GM19193 (cell line): ENCODE results near the gene ZWILCH.

Experiments used
- POLR2A ChIP-seq: IDR thresholded peaks from 4 replicates; pipeline ENCODE4 v1.6.1; 2011; ENCODE audit not compliant: insufficient read depth, insufficient read length; ENCODE audit errors: extremely low read depth

The ZWILCH gene

GRCh38 chr15:66567897-66568296, 62.8 kb downstream of the ZWILCH start:
- TF ChIP-seq POLR2A = no peak

GRCh38 chr15:66569461-66570137, 64.5 kb downstream of the ZWILCH start:
- TF ChIP-seq POLR2A = no peak

GRCh38 chr15:66570327-66570726, 65.2 kb downstream of the ZWILCH start:
- no peak for TF ChIP-seq POLR2A

DNA sequence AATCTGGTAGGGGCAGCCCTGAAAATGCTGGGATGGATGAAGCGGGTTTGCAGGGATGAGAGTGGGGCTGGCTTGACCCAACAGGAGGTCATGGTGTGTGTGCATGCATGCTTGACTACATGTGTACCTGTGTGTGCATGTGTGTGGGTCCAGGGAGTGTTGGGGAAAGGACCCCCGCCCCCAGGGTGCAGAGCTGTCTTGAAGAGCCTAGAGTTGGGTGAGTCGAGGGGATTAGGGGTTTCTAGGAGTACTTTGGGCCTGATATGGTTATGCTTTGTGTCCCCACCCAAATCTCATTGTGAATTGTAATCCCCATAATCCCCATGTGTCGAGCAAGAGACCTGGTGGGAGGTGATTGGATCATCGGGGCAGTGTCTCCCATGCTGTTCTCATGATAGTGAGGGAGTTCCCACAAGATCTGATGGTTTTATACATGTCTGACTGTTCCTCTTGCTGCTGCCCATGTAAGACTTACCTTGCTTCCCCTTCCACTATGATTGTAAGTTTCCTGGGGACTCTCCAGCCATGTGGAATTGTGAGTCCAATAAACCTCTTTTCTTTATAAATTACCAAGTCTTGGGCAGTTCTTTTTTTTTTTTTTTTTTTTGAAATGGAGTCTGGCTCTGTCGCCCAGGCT, 65.8 kb downstream of the ZWILCH start:
- no peak for TF ChIP-seq POLR2A

DNA sequence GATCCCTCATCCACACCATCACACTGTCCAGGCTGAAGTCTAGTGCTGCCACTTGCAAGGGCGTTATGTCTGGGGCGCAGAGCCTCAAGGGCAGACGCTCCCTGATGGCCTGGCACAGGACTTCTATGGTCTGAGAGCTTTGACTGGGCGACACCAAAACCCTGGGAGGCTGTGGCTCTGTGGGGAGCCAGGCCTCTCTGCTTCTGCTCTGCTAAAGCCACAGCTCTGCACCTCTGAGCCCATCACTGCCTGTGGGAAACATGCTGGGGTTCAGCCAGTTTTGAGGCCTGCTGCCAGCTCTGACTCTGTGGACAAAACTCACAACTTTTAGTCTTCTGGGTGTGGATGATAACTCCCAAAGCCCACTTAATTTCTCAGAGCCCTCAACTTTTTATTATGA, 67.0 kb downstream of the ZWILCH start:
- no peak for TF ChIP-seq POLR2A

- TF ChIP-seq POLR2A = no peak
Observed at GRCh38 chr15:66573348-66573718, 68.2 kb downstream of the ZWILCH start.

DNA sequence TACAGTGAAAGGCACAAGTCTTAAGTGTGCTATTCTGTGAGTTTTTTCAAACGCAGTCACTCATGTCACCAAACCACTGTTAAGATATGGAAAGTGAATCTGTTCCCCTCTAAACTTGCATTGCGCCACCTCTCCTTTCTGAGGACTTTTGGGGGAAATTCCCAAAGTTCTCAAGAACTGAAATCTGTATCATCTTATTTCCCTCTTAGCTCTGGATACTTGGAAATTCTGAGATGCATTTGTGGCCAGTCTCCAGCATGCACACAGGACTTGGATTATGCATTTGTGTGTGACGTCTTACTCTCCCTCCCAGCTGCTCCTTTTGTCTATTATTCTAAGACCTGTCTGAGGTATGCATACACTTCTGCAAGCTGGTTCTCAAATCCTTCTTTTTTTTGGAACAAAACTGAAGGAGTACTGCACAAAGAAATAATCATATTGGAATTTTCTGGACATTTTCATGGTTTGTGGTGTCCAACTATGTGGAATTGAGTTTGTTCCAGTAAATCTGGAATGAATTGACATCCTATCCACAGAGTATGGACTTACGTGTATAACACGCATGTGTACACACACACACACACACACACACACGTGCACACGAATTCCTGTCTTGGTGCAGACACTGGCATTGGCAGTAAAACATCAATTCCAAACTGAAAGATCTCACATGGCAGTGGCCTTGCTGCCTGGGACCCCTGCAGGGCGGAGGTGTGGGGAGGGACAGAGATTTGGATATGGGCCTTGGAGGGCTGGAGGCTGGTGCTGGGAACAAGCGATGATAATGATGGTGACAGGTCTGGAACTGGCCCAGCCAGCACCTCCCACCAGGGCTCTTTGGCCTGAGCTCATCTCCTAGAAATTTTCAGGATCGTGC, 68.8 kb downstream of the ZWILCH start:
- no peak for TF ChIP-seq POLR2A

DNA sequence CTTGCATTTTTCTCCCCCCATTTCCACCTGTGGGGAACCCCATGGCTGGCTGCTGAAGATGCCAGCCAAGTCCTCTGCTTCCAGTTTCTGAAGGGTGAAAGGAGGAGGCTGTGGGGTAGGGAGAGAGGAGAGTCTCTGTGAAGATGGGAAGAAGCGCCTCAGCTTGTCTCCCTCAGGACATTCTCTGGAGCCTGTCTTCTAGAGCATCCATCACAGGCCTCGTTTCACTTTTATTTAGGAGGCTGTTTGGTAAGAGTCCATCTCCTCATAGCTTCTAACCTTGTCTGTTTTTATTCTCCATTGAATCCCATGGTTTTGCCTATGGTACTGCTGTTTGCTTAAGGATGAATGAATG, 69.4 kb downstream of the ZWILCH start:
- TF ChIP-seq POLR2A = no peak

GRCh38 chr15:66578286-66578875, 73.3 kb downstream of the ZWILCH start:
- TF ChIP-seq POLR2A = no peak

DNA sequence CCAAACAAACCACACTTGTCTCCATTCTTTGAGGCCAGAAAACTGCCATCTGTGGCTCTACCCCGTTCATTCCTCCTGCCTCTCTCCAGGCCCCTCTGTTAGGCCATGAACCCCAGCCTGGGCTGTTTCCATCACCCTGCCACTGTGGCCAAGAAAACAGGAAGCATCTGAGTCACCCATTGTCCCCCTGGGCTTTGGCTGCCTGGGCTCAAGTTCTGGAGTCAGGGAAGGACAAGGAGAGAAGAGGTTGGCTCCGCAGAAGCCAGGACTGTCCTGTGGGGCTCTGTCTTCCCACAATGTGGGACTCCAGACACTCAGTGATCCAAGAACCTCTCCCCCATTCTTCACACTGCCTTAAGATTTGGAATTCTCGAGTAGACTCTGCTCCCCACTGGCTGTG, 75.5 kb downstream of the ZWILCH start:
- TF ChIP-seq POLR2A = no peak

DNA sequence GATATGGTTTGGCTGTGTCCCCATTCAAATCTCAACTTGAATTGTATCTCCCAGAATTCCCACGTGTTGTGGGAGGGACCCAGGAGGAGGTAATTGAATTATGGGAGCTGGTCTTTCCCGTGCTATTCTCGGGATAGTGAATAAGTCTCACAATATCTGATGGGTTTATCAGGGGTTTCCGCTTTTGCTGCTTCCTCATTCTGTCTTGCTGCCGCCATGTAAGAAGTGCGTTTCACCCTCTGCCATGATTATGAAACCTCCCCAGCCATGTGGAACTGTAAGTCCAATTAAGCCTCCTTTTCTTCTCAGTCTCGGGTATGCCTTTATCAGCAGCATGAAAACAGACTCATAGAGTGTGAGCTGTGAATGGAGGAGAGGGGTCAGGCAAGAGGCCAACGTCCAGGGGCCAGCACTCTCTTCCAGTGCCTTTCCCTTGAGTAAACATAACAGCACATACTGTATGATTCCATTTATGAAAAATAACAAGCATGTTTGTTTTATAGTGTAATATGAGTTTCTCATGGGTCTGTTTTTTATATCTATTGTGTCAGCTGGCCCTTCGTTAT, 76.9 kb downstream of the ZWILCH start:
- no peak for TF ChIP-seq POLR2A

- TF ChIP-seq POLR2A = no peak
Observed at GRCh38 chr15:66586155-66586976, 81.2 kb downstream of the ZWILCH start.

DNA sequence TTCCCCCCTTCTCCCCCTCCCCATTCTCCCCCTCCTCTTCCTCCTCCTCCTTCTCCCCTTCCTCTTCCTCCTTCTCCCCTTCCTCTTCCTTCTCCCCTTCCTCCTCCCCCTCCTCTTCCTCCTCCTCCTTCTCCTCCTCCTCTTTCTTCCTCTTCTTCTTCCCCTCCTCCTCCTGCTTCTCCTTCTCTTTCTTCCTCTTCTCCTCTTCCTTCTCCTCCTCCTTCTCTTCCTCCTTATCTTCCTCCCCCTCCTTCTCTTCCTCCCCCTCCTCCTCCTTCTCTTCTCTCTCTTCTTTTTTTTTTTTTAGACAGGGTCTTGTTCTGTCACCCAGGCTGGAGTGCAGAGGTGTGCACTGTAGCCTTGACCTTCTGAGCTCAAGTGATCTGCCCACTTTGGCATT, 81.9 kb downstream of the ZWILCH start:
- TF ChIP-seq POLR2A = no peak

- no peak for TF ChIP-seq POLR2A
Observed at GRCh38 chr15:66587749-66588148, 82.6 kb downstream of the ZWILCH start.
